Measurements from ENCODE around the gene CTRL. TPM values are rescaled to one million over a fixed set of nuclear protein-coding genes. Genes with fewer than 3 reads are reported as not detected.

Gene CTRL
- total RNA-seq, 3 donors from 2014 or later (not counting 1 experiment from before 2014, with no cell fraction given): 14.3 to 17.2 (median 15.0) TPM

DNA sequence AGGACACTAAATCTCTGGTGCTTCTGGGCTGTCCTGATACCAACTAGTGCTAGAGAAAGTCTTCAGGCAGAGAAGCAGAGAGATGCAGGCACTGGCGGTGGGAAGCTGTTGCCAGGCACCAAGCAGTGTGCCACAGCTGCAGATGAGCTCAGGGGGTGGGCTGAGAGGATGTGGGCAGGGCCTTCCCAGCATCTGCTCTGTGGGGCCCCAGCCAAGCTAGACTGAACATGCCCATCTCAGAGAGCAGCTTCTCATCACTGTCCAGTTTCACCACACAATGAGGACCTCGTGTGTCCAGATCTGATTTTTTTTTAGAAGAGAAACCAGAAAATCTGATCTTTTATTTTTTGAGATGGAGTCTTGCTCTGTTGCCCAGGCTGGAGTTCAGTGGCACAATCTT is 21.5 kb downstream of the CTRL start:
- peaks cover 13% of the 10 kb centered on the region for H3K36me3 ChIP-seq (ENCODE audit: control insufficient read depth, insufficient read depth, low read length)
- TF ChIP-seq, protein P1, sequence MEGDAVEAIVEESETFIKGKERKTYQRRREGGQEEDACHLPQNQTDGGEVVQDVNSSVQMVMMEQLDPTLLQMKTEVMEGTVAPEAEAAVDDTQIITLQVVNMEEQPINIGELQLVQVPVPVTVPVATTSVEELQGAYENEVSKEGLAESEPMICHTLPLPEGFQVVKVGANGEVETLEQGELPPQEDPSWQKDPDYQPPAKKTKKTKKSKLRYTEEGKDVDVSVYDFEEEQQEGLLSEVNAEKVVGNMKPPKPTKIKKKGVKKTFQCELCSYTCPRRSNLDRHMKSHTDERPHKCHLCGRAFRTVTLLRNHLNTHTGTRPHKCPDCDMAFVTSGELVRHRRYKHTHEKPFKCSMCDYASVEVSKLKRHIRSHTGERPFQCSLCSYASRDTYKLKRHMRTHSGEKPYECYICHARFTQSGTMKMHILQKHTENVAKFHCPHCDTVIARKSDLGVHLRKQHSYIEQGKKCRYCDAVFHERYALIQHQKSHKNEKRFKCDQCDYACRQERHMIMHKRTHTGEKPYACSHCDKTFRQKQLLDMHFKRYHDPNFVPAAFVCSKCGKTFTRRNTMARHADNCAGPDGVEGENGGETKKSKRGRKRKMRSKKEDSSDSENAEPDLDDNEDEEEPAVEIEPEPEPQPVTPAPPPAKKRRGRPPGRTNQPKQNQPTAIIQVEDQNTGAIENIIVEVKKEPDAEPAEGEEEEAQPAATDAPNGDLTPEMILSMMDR (IDR thresholded peaks at IDR 0.05): no peak

GRCh38 chr16:67909056-67909742 is 22.5 kb downstream of the CTRL start:
- no peaks in the 10 kb centered on the region for H3K27me3 ChIP-seq (ENCODE audit: control insufficient read depth, insufficient read depth, low read length)
- TF ChIP-seq, protein P1 (IDR thresholded peaks at IDR 0.05): no peak
- intact Hi-C loops (cut with micrococcal nuclease): no loop called here
- H3K9me3 ChIP-seq (ENCODE audit: control insufficient read depth, insufficient read depth, low read length): no peaks in the 10 kb centered on the region
- H3K4me3 Mint-ChIP-seq: no peak overlapping the region
- no peaks in the 10 kb centered on the region for H3K9me3 Mint-ChIP-seq
- 98% methylated on average over 36 of the region's 36 CpGs for WGBS (ENCODE audit: insufficient coverage)
- H3K4me1 ChIP-seq (ENCODE audit: control insufficient read depth, insufficient read depth, low read length): no peaks in the 10 kb centered on the region
- H3K27me3 Mint-ChIP-seq (ENCODE audit: low read depth in 2 of 2): no peaks in the 10 kb centered on the region
- peaks cover 13% of the 10 kb centered on the region for H3K36me3 ChIP-seq (ENCODE audit: control insufficient read depth, insufficient read depth, low read length)
- no peak for ATAC-seq
- H3K4me1 Mint-ChIP-seq: peaks cover 4 to 20% of the 10 kb centered on the region in 2 donors
- H3K4me3 ChIP-seq (ENCODE audit: low read length): no peak overlapping the region
- H3K27ac ChIP-seq (ENCODE audit: low read length): no peak overlapping the region
- H3K27ac Mint-ChIP-seq: peak overlapping the region; percentile 21 to 64
- H3K36me3 Mint-ChIP-seq: no peaks in the 10 kb centered on the region
- no peak for DNase-seq

More for the DNA sequence above, 21.5 kb downstream of the CTRL start:
- no peaks in the 10 kb centered on the region for H3K4me1 ChIP-seq (ENCODE audit: control insufficient read depth, insufficient read depth, low read length)
- WGBS (ENCODE audit: insufficient coverage): 74% methylated on average over 2 of the region's 2 CpGs
- H3K4me3 ChIP-seq (ENCODE audit: low read length): no peak overlapping the region
- Mint-ChIP-seq H3K9me3 (no peaks in the 10 kb centered on the region), H3K4me1 (peaks cover 4 to 17% of the 10 kb centered on the region in 2 donors), H3K27me3 (ENCODE audit: low read depth in 2 of 2) (no peaks in the 10 kb centered on the region), H3K36me3 (no peaks in the 10 kb centered on the region), H3K4me3 (no peak overlapping the region), H3K27ac (no peak overlapping the region)
- H3K27ac ChIP-seq (ENCODE audit: low read length): no peak overlapping the region
- no peaks in the 10 kb centered on the region for H3K9me3 ChIP-seq (ENCODE audit: control insufficient read depth, insufficient read depth, low read length)
- DNase-seq (no peak), ATAC-seq (no peak)
- no peaks in the 10 kb centered on the region for H3K27me3 ChIP-seq (ENCODE audit: control insufficient read depth, insufficient read depth, low read length)
- intact Hi-C loops (cut with micrococcal nuclease): no loop called here

DNA sequence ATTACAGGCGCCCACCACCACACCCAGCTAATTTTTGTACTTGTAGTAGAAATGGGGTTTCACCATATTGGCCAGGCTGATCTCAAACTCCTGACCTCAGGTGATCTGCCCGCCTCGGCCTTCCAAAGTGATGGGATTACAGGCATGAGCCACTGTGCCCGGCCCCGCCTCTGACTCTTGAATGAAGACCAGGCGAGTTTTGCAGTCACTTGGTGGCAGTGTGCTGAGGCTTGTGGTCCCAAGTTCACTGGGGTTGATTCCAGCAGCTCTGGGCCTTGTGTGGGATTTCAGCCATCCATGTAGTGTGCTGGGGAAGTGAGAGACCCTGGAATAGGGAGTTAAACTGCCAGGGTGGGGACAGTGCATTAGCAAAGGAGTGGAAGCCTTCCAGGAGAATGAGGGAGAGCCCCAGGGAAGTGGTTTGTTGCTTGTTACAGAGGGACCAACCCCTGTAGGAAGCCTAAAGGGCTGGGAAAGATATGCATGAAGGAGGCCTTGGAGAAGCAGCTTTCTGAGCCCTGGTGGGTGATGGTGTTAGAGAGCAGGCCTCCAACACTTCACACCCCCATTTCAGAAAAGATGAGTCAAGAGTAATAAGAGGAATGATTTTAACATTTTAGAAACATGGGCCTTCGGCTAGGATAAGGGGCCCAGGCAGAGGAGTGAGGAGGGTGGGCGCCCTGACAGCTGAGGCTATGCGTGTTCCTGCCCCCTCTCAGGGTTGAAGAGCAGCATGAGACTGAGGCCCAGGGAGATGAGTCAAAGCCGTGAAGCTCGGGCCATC is 24.1 kb downstream of the CTRL start:
- ATAC-seq (no peak), DNase-seq (no peak)
- no peaks in the 10 kb centered on the region for H3K36me3 Mint-ChIP-seq
- H3K27ac Mint-ChIP-seq: no peak overlapping the region
- H3K4me1 Mint-ChIP-seq: peaks cover 4 to 16% of the 10 kb centered on the region in 2 donors
- no peak overlapping the region for H3K4me3 Mint-ChIP-seq
- 96% methylated on average over 10 of the region's 11 CpGs for WGBS (ENCODE audit: insufficient coverage)
- H3K36me3 ChIP-seq (ENCODE audit: control insufficient read depth, insufficient read depth, low read length): peaks cover 16% of the 10 kb centered on the region
- intact Hi-C loops (cut with micrococcal nuclease): no loop called here
- no peaks in the 10 kb centered on the region for H3K9me3 Mint-ChIP-seq
- H3K9me3 ChIP-seq (ENCODE audit: control insufficient read depth, insufficient read depth, low read length): no peaks in the 10 kb centered on the region
- TF ChIP-seq, protein P1 (IDR thresholded peaks at IDR 0.05): no peak
- no peaks in the 10 kb centered on the region for H3K27me3 Mint-ChIP-seq (ENCODE audit: low read depth in 2 of 2)
- no peak overlapping the region for H3K27ac ChIP-seq (ENCODE audit: low read length)
- H3K4me1 ChIP-seq (ENCODE audit: control insufficient read depth, insufficient read depth, low read length): no peaks in the 10 kb centered on the region
- H3K4me3 ChIP-seq (ENCODE audit: low read length): no peak overlapping the region
- H3K27me3 ChIP-seq (ENCODE audit: control insufficient read depth, insufficient read depth, low read length): no peaks in the 10 kb centered on the region

Data from natural killer cell (primary cell).